Stimulated activated CD4-positive, alpha-beta T cell treated with anti-CD3 and anti-CD28 coated beads, Interleukin-12 subunit alpha, Interleukin-12 subunit beta, amount 100 ng/mL, for 24 hours (primary cell): Measurements from ENCODE around the gene TTC34.
"Not testable (repeated sequence)": the region's sequence is repeated elsewhere in the genome, so short reads cannot be mapped to it uniquely, and the experiment has no call there.

Experiments used
- DNase-seq, 2 experiments: peaks; one replicate each; pipeline ENCODE4 v3.0.0-alpha.2; 2020; ENCODE audit warnings: low read depth in 2 of 2

TTC34 gene

GRCh38 chr1:2811533-2811918, 10.0 kb upstream of the TTC34 start:
- no peak for DNase-seq

- no peak for DNase-seq
Observed at GRCh38 chr1:2810899-2811532, 9.5 kb upstream of the TTC34 start.

- no peak for DNase-seq
Observed at GRCh38 chr1:2810281-2810680, 8.8 kb upstream of the TTC34 start.

GRCh38 chr1:2809656-2810055, 8.2 kb upstream of the TTC34 start:
- DNase-seq = no peak

- no peak for DNase-seq
Observed at GRCh38 chr1:2808831-2809605, 7.5 kb upstream of the TTC34 start.

- no peak for DNase-seq
Observed at GRCh38 chr1:2808386-2808705, 6.9 kb upstream of the TTC34 start.

GRCh38 chr1:2807678-2808385, 6.3 kb upstream of the TTC34 start:
- no peak for DNase-seq

- DNase-seq = no peak
Observed at GRCh38 chr1:2807036-2807435, 5.5 kb upstream of the TTC34 start.

- DNase-seq = no peak
Observed at GRCh38 chr1:2806591-2806990, 5.1 kb upstream of the TTC34 start.

- DNase-seq = no peak
Observed at GRCh38 chr1:2805801-2806430, 4.4 kb upstream of the TTC34 start.

GRCh38 chr1:2804628-2805351, 3.3 kb upstream of the TTC34 start:
- no peak for DNase-seq

GRCh38 chr1:2803931-2804627, 2.6 kb upstream of the TTC34 start:
- no peak for DNase-seq

- DNase-seq = no peak
Observed at GRCh38 chr1:2803086-2803930, 1.8 kb upstream of the TTC34 start.

GRCh38 chr1:2802421-2802961, 998 bp upstream of the TTC34 start:
- DNase-seq = no peak

- no peak for DNase-seq
Observed at GRCh38 chr1:2801046-2801445, 447 bp downstream of the TTC34 start.

- DNase-seq = no peak
Observed at GRCh38 chr1:2800664-2801045, 838 bp downstream of the TTC34 start.

- DNase-seq = no peak
Observed at GRCh38 chr1:2799811-2800663, 1.5 kb downstream of the TTC34 start.

GRCh38 chr1:2798958-2799357, 2.5 kb downstream of the TTC34 start:
- DNase-seq = not testable (repeated sequence)

GRCh38 chr1:2797741-2798016, 3.8 kb downstream of the TTC34 start:
- no peak for DNase-seq
